HL-60 (cell line): ENCODE results near the gene ZNF582.

ENCODE experiments used
- GABPA ChIP-seq: IDR thresholded peaks from 2 replicates; pipeline ENCODE4 v1.6.1; 2012; ENCODE audit warnings: low read depth
- POLR2AphosphoS5 ChIP-seq: IDR thresholded peaks from 2 replicates; pipeline ENCODE4 v1.6.1; 2012; ENCODE audit warnings: low read depth
- REST ChIP-seq: IDR thresholded peaks from 2 replicates; pipeline ENCODE4 v1.6.1; 2012; ENCODE audit warnings: low read depth; ENCODE audit not compliant: insufficient replicate concordance
- SPI1 ChIP-seq: IDR thresholded peaks from 2 replicates; pipeline ENCODE4 v1.6.1; 2012; ENCODE audit warnings: low read depth, mild to moderate bottlenecking, borderline replicate concordance
- TF ChIP-seq, protein P1 (sequence below): IDR thresholded peaks from one replicate; pipeline ENCODE4 v1.5.1; 2011; ENCODE audit warnings: low read length, control low read depth, inconsistent platforms; ENCODE audit not compliant: insufficient read depth

DNA sequence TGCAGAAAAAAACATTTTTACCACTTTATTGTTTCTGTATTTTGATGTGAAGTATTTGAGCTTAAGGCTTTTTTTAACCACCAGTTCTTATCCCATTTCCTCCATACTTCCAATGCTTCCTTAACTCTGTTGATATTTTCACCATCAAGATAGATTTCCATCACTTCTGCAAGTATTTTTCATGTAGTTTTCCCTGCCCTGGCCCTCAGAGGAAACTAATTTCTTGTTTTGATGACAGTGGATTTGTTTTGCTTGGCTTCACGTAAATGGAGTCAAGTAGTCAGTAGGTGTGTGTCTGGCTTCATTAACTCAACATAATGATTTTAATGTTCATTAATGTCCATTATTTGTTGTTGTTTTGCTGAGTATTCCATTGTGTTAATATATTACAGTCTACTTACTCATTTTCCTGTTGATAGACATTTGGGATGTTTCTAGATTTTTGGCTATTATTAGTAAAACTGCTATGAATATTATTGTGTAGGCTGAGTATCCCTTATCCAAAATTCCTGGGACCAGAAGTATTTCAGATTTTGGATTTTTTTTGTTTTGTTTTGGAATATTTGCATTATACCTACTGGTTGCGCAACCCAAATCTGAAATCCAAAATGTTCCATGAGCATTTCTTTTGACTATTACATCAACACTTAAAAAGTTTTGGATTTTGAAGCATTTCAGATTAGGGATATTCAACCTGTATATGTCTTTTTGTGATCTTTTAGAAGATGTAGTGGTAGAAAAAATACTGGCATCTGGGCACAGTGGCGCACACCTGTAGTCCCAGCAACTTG, 23.3 kb downstream of the ZNF582 start:
- TF ChIP-seq POLR2AphosphoS5: no peak
- TF ChIP-seq, protein P1, sequence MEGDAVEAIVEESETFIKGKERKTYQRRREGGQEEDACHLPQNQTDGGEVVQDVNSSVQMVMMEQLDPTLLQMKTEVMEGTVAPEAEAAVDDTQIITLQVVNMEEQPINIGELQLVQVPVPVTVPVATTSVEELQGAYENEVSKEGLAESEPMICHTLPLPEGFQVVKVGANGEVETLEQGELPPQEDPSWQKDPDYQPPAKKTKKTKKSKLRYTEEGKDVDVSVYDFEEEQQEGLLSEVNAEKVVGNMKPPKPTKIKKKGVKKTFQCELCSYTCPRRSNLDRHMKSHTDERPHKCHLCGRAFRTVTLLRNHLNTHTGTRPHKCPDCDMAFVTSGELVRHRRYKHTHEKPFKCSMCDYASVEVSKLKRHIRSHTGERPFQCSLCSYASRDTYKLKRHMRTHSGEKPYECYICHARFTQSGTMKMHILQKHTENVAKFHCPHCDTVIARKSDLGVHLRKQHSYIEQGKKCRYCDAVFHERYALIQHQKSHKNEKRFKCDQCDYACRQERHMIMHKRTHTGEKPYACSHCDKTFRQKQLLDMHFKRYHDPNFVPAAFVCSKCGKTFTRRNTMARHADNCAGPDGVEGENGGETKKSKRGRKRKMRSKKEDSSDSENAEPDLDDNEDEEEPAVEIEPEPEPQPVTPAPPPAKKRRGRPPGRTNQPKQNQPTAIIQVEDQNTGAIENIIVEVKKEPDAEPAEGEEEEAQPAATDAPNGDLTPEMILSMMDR: no peak
- TF ChIP-seq REST: no peak
- no peak for TF ChIP-seq GABPA
- no peak for TF ChIP-seq SPI1
